ENCODE measurements around the gene BLOC1S4.

DNA sequence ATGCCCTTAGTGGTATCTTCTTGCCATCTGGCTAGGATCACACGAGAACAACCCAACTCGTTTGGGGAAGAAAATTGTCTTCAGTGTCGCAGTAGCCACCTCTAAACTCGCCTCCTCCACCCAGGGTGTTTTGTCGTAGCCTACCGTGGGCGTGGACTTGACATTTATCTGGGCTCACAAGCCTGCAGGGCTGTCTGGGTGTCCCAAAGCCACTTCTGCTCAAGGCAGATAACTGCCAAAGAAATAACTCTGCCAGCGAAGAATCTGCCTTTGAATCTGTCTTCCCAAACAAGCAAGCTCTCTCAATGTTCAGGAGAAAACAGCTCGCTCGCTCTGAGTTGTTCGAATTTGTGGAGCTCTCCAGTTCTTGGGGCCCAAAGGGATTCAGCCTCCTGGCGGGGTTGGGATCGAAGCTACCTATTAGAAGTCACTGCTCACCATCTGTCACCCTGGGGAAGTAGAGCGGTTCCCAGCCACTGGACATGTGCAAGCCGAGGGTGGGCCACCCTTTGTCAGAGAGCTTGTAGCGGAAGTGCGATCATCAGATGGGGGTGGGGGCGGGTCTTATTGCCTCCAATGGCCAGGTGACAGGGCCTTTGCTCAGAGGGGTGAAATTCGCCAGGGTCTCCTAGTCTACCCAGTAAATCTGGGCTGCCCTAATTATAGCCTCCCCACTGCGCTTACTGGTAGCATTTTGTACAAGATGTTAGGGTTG lies 14.8 kb downstream of the BLOC1S4 start:
- no peak for TF ChIP-seq CTCF (IDR thresholded peaks at IDR 0.05)
- no peak for TF ChIP-seq POLR2A (IDR thresholded peaks at IDR 0.05)
- no peak for TF ChIP-seq POLR2AphosphoS5 (IDR thresholded peaks at IDR 0.05)
